ENCODE measurements around the gene FTCD. TPM values are rescaled to one million over a fixed set of nuclear protein-coding genes. Genes with fewer than 3 reads are reported as not detected.
"Not testable (repeated sequence)": the region's sequence is repeated elsewhere in the genome, so short reads cannot be mapped to it uniquely, and the experiment has no call there.

Gene FTCD
- total RNA-seq, 2 experiments from 2014 or later, result 0.52 to 0.85 TPM

- intact Hi-C loops (cut with micrococcal nuclease), result no loop called here
- CTCF ChIA-PET, result interaction anchor here (0.6 to 3.8 kb wide), 28 partner anchors 10 to 297 kb away, joined by 3 to 50 read pairs (median 4); partner anchors contain the start of genes MCM3AP and YBEY
- H3K36me3 Mint-ChIP-seq (ENCODE audit: low read depth), result no peaks in the 10 kb centered on the region
- peak overlapping the region; percentile 75 for H3K27ac Mint-ChIP-seq
- ATAC-seq (no peak), DNase-seq (peak; percentile 60)
- POLR2A ChIA-PET, result interaction anchor here (0.8 to 2.6 kb wide), 2 partner anchors 169 to 172 kb away, joined by 3 to 15 read pairs; no protein-coding TSS in a partner anchor
- H3K4me1 Mint-ChIP-seq (ENCODE audit: low read depth), result peaks cover 12% of the 10 kb centered on the region
- TF ChIP-seq CTCF (IDR thresholded peaks at IDR 0.05), result no peak
- H3K4me3 Mint-ChIP-seq, result no peak overlapping the region
- no peaks in the 10 kb centered on the region for H3K9me3 Mint-ChIP-seq
- no peaks in the 10 kb centered on the region for H3K27me3 Mint-ChIP-seq
Measured at GRCh38 chr21:46142582-46143473, 12.6 kb downstream of the FTCD start.

- POLR2A ChIA-PET, result interaction anchor here (2.6 kb wide), 1 partner anchor 169 kb away, joined by 15 read pairs; no protein-coding TSS in a partner anchor
- Mint-ChIP-seq H3K9me3 (no peaks in the 10 kb centered on the region), H3K27ac (peak overlapping the region; percentile 46)
Measured at GRCh38 chr21:46141767-46142581, 13.4 kb downstream of the FTCD start.

GRCh38 chr21:46140352-46141003 is 14.9 kb downstream of the FTCD start:
- POLR2A ChIA-PET; H3K27me3 Mint-ChIP-seq; H3K27ac Mint-ChIP-seq; intact Hi-C loops (cut with micrococcal nuclease); H3K36me3 Mint-ChIP-seq (ENCODE audit: low read depth); H3K9me3 Mint-ChIP-seq; H3K4me3 Mint-ChIP-seq; ATAC-seq; DNase-seq: not testable (repeated sequence)
- peaks cover 12% of the 10 kb centered on the region for H3K4me1 Mint-ChIP-seq (ENCODE audit: low read depth)
- CTCF ChIA-PET, result interaction anchor here (3.8 kb wide), 1 partner anchor 169 kb away, joined by 50 read pairs; no protein-coding TSS in a partner anchor

More at GRCh38 chr21:46141767-46142581, 13.4 kb downstream of the FTCD start:
- DNase-seq (no peak), ATAC-seq (no peak)
- TF ChIP-seq CTCF (IDR thresholded peaks at IDR 0.05), result no peak
- peaks cover 12% of the 10 kb centered on the region for H3K4me1 Mint-ChIP-seq (ENCODE audit: low read depth)
- intact Hi-C loops (cut with micrococcal nuclease), result no loop called here
- H3K4me3 Mint-ChIP-seq, result no peak overlapping the region
- CTCF ChIA-PET, result interaction anchor here (0.8 to 3.8 kb wide), 7 partner anchors 11 to 170 kb away, joined by 3 to 50 read pairs (median 7); partner anchors contain the start of genes MCM3AP and YBEY
- no peaks in the 10 kb centered on the region for H3K36me3 Mint-ChIP-seq (ENCODE audit: low read depth)
- H3K27me3 Mint-ChIP-seq, result no peaks in the 10 kb centered on the region

- ATAC-seq, result no peak
- Mint-ChIP-seq H3K27ac (no peak overlapping the region), H3K4me3 (no peak overlapping the region), H3K36me3 (ENCODE audit: low read depth) (no peaks in the 10 kb centered on the region), H3K27me3 (no peaks in the 10 kb centered on the region), H3K4me1 (ENCODE audit: low read depth) (peaks cover 10% of the 10 kb centered on the region), H3K9me3 (no peaks in the 10 kb centered on the region)
- intact Hi-C loops (cut with micrococcal nuclease), result no loop called here
- ChIA-PET CTCF (no interaction called here), POLR2A (no interaction called here)
- DNase-seq, result no peak
- no peak for TF ChIP-seq CTCF (IDR thresholded peaks at IDR 0.05)
Measured at GRCh38 chr21:46139686-46140085, 15.7 kb downstream of the FTCD start.

GRCh38 chr21:46138383-46138970 is 16.9 kb downstream of the FTCD start:
- H3K9me3 Mint-ChIP-seq, result no peaks in the 10 kb centered on the region
- no peak for TF ChIP-seq CTCF (IDR thresholded peaks at IDR 0.05)
- no peaks in the 10 kb centered on the region for H3K27me3 Mint-ChIP-seq
- no peak for ATAC-seq
- no peak overlapping the region for H3K4me3 Mint-ChIP-seq
- ChIA-PET POLR2A (interaction anchor here (0.6 kb wide), 1 partner anchor 128 kb away, joined by 4 read pairs; no protein-coding TSS in a partner anchor), CTCF (no interaction called here)
- no peak for DNase-seq
- no peak overlapping the region for H3K27ac Mint-ChIP-seq
- intact Hi-C loops (cut with micrococcal nuclease), result no loop called here
- H3K4me1 Mint-ChIP-seq (ENCODE audit: low read depth), result peaks cover 7% of the 10 kb centered on the region
- H3K36me3 Mint-ChIP-seq (ENCODE audit: low read depth), result no peaks in the 10 kb centered on the region

Data from activated CD8-positive, alpha-beta T cell treated with anti-CD3 and anti-CD28 coated beads for 36 hours (primary cell).